GM18867 (cell line): ENCODE measurements around the gene HNRNPL.
A peak's percentile ranks its signal among the peaks of the same experiment; 100 is the strongest.
"Not testable (repeated sequence)": the region's sequence is repeated elsewhere in the genome, so short reads cannot be mapped to it uniquely, and the experiment has no call there.

ENCODE experiments used
- ATAC-seq: cut with Tn5 transposase; IDR thresholded peaks from one replicate; pipeline ENCODE4 v1.9.1; 2021; ENCODE audit warnings: mild to moderate bottlenecking, moderate library complexity; ENCODE audit not compliant: unreplicated experiment

The HNRNPL gene

GRCh38 chr19:38849860-38850435 is at the start of gene HNRNPL:
TSS of gene HNRNPL (minus strand) at chr19:38849986. CDS start at chr19:38849966, 20 bp downstream.
- peak; percentile 57 for ATAC-seq

- no peak for ATAC-seq
These were observed 49.1 kb upstream of the HNRNPL start for GRCh38 chr19:38898788-38899446.

GRCh38 chr19:38894968-38895367 is 45.2 kb upstream of the HNRNPL start:
- ATAC-seq, result no peak

- no peak for ATAC-seq
These were observed 43.6 kb upstream of the HNRNPL start for GRCh38 chr19:38893341-38893771.

GRCh38 chr19:38892841-38893240 is 43.1 kb upstream of the HNRNPL start:
- no peak for ATAC-seq

- no peak for ATAC-seq
These were observed 42.0 kb upstream of the HNRNPL start for GRCh38 chr19:38891771-38892170.

GRCh38 chr19:38890686-38891085 is 40.9 kb upstream of the HNRNPL start:
- ATAC-seq, result no peak

- no peak for ATAC-seq
These were observed 40.0 kb upstream of the HNRNPL start for GRCh38 chr19:38889803-38890202.

- no peak for ATAC-seq
These were observed 39.1 kb upstream of the HNRNPL start for GRCh38 chr19:38888876-38889275.

GRCh38 chr19:38884691-38885090 is 34.9 kb upstream of the HNRNPL start:
- ATAC-seq, result not testable (repeated sequence)

GRCh38 chr19:38883286-38883685 is 33.5 kb upstream of the HNRNPL start:
- ATAC-seq, result no peak

GRCh38 chr19:38880882-38881609 is 31.3 kb upstream of the HNRNPL start:
- ATAC-seq, result no peak

- ATAC-seq, result no peak
These were observed 30.5 kb upstream of the HNRNPL start for GRCh38 chr19:38880076-38880881.

- no peak for ATAC-seq
These were observed 29.6 kb upstream of the HNRNPL start for GRCh38 chr19:38879400-38879751.

GRCh38 chr19:38878575-38879399 is 29.0 kb upstream of the HNRNPL start:
- ATAC-seq, result no peak

- ATAC-seq, result no peak
These were observed 28.2 kb upstream of the HNRNPL start, which contains the start of gene RINL for GRCh38 chr19:38877781-38878574. TSS of gene RINL (minus strand) at chr19:38878275. CDS start at chr19:38876742, 1,533 bp downstream.

- ATAC-seq, result no peak
These were observed 26.0 kb upstream of the HNRNPL start for GRCh38 chr19:38875656-38876395.

GRCh38 chr19:38873400-38873799 is 23.6 kb upstream of the HNRNPL start:
- ATAC-seq, result not testable (repeated sequence)

- ATAC-seq, result no peak
These were observed 20.8 kb upstream of the HNRNPL start for GRCh38 chr19:38870612-38871011.
